Stomach (tissue), 9 donors: ENCODE results near the gene CDKN1C. TPM values are rescaled to one million over a fixed set of nuclear protein-coding genes. Genes with fewer than 3 reads are reported as not detected.

Source experiments
- DNase-seq, 2 donors: peaks; one replicate each; pipeline versions ENCODE4 v3.0.0 to v3.0.0-alpha.2; 2013 to 2019
- H3K27ac ChIP-seq, 5 donors: fragments of 200-600 bp in 4 of 5; sonication (generic) in 4 of 5; one replicate each; pipeline ENCODE4 v1.5.1; 2013 to 2019; ENCODE audit warnings: mild to moderate bottlenecking in 1 of 5, moderate library complexity in 1 of 5
- H3K27me3 ChIP-seq, 3 donors: fragments of 200-600 bp; sonication (generic); one replicate each; pipeline ENCODE4 v1.5.1; 2017 to 2019; ENCODE audit warnings: mixed run types in 1 of 3
- H3K36me3 ChIP-seq, 4 donors: fragments of 200-600 bp; sonication (generic); 1 replicate in 3 of 4; 2 replicates in 1 of 4; pipeline ENCODE4 v1.5.1; 2016 to 2019
- H3K4me1 ChIP-seq, 4 donors: fragments of 200-600 bp; sonication (generic); one replicate each; pipeline ENCODE4 v1.5.1; 2016 to 2019
- H3K4me3 ChIP-seq, 4 donors: fragments of 200-600 bp; sonication (generic) in 3 of 4; one replicate each; pipeline ENCODE4 v1.5.1; 2016 to 2019; ENCODE audit warnings: mild to moderate bottlenecking in 1 of 4
- H3K9me3 ChIP-seq, 4 donors: fragments of 200-600 bp; sonication (generic); one replicate each; pipeline ENCODE4 v1.5.1; 2016 to 2019
- CTCF ChIP-seq, 7 experiments: fragments of 450-650 bp in 4 of 7; fragments of 200-600 bp in 3 of 7; sonication (generic) in 3 of 7; IDR thresholded peaks; one replicate each; pipeline ENCODE4 v1.5.1; 2016 to 2019; ENCODE audit warnings: antibody characterized with exemption in 7 of 7, control low read depth in 2 of 7, mild to moderate bottlenecking in 1 of 7
- EP300 ChIP-seq: sonication (generic); formaldehyde crosslinking; IDR thresholded peaks from one replicate; pipeline ENCODE4 v1.6.1; 2017; ENCODE audit warnings: antibody characterized with exemption
- POLR2A ChIP-seq, 4 donors: fragments of 450-650 bp; IDR thresholded peaks; one replicate each; pipeline ENCODE4 v1.6.1; 2016; ENCODE audit warnings: antibody characterized with exemption in 4 of 4, control low read depth in 2 of 4, mild to moderate bottlenecking in 1 of 4, moderate library complexity in 1 of 4
- POLR2AphosphoS5 ChIP-seq, 3 donors: sonication (generic); formaldehyde crosslinking; IDR thresholded peaks; one replicate each; pipeline ENCODE4 v1.6.1; 2016; ENCODE audit warnings: antibody characterized with exemption in 3 of 3
- WGBS, 5 donors: extraction: QIAGEN DNeasy Blood & Tissue Kit in 3 of 5; methylation state at CpG; one replicate each; pipeline versions ENCODE4 v1.1.5 to v1.1.7; 2013 to 2018; 5-methylcytosine and 5-hydroxymethylcytosine counted together
- intact Hi-C: fragments of 100-400 bp; cut with DNase I; formaldehyde crosslinking; loops from one replicate; pipeline ENCODE4 v1.15.1; 2023; ENCODE audit warnings: low total_unique reads
- polyA plus RNA-seq, 3 donors: library from polyadenylated mRNA; stranded (reverse); fragments of 200-250 nt; gene quantifications; one replicate each; pipeline ENCODE4 v1.2.3, GENCODE V29; 2013
- total RNA-seq, 5 donors: library from RNA; depleted of rRNA; stranded (reverse); fragments of >200 nt; gene quantifications; one replicate each; pipeline versions ENCODE4 v1.1.0 to v1.2.3, GENCODE V29; 2014 to 2016
- donor health status: healthy with polysubstance abuse.
- donor health status: Bipolar disorder and iron deficiency.
- donor health status: healthy.

Gene CDKN1C
- total and polyA plus RNA-seq, 8 donors, result 10.5 to 99.1 (median 42.3) TPM

- intact Hi-C loops, result loop anchor here (10.0 kb wide), 1 partner anchor 170 kb away; no protein-coding TSS in a partner anchor
- TF ChIP-seq POLR2AphosphoS5 (IDR thresholded peaks at IDR 0.05), result no peak
- no peak for TF ChIP-seq EP300
- TF ChIP-seq CTCF (IDR thresholded peaks at IDR 0.05), result no peak
- TF ChIP-seq POLR2A (IDR thresholded peaks at IDR 0.05), result no peak
- 89 to 98% (median 95%) methylated on average over 10 of the region's 10 CpGs for WGBS, 5 donors
Measured at GRCh38 chr11:2874963-2875362, 10.6 kb downstream of the CDKN1C start.

DNA sequence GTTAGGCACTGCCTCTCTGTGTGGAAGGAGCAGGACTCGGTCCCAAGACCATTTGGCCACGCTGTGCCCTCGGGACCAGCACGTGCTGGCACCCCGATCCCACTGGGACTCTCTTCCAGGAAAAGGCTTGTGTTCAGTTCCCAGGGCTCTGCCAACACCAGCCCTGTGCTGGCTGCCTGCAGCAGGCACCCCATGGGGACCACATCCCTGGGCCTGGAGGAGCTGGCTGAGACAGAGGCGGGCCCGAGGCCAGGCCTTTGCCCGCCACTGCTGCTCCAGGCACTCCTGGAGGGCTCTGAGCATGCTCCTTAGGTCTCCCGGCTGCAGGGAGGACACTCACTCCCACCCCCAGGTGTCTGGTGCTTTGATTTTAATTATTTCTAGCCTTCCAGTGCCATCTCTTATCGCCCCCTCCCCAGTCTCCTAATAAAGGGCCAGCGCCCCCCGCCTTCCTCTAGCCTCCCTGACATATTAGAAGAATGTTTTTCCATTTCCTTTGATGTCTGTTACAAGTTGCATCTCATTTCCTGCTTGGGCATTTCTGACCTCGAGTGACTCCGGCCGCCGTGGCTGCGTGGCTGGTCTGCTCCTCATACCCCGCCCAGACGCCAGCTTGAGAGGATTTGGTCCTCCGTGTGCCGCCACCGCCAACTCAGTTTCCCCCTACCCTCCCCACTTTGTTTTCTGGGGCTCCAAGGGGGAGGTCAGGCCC lies 14.4 kb downstream of the CDKN1C start:
- 59 to 74% (median 72%) methylated on average over 18 to 22 of the region's 22 CpGs for WGBS, 5 donors

More at GRCh38 chr11:2874963-2875362, 10.6 kb downstream of the CDKN1C start:
- no peaks in the 10 kb centered on the region for H3K4me1 ChIP-seq
- no peak for DNase-seq
- H3K36me3 ChIP-seq, result peaks cover 0 to 12% (median 0%) of the 10 kb centered on the region in 4 donors
- H3K9me3 ChIP-seq, result peaks cover 0 to 12% (median 2%) of the 10 kb centered on the region in 4 donors
- no peak overlapping the region for H3K27ac ChIP-seq
- H3K27me3 ChIP-seq, result peaks cover 4 to 21% (median 13%) of the 10 kb centered on the region in 3 donors
- H3K4me3 ChIP-seq, result no peak overlapping the region

GRCh38 chr11:2870460-2870859 lies 15.1 kb downstream of the CDKN1C start:
- peaks cover 0 to 8% (median 4%) of the 10 kb centered on the region in 4 donors for H3K9me3 ChIP-seq
- H3K4me3 ChIP-seq, result no peak overlapping the region
- peaks cover 12 to 50% (median 31%) of the 10 kb centered on the region in 3 donors for H3K27me3 ChIP-seq
- intact Hi-C loops, result loop anchor here (10.0 kb wide), 1 partner anchor 166 kb away; no protein-coding TSS in a partner anchor
- H3K36me3 ChIP-seq, result no peaks in the 10 kb centered on the region
- no peak for DNase-seq
- peaks cover 0 to 8% (median 2%) of the 10 kb centered on the region in 4 donors for H3K4me1 ChIP-seq
- TF ChIP-seq POLR2A (IDR thresholded peaks at IDR 0.05) (no peak), EP300 (no peak), CTCF (IDR thresholded peaks at IDR 0.05) (no peak), POLR2AphosphoS5 (IDR thresholded peaks at IDR 0.05) (no peak)
- whole genome bisulfite sequencing, 5 donors, result 72 to 77% (median 73%) methylated on average over 12 to 17 of the region's 17 CpGs
- no peak overlapping the region for H3K27ac ChIP-seq

More for the DNA sequence above, 14.4 kb downstream of the CDKN1C start:
- Histone ChIP-seq H3K9me3 (peaks cover 0 to 8% (median 4%) of the 10 kb centered on the region in 4 donors), H3K36me3 (no peaks in the 10 kb centered on the region), H3K27me3 (peaks cover 12 to 50% (median 31%) of the 10 kb centered on the region in 3 donors), H3K4me3 (no peak overlapping the region), H3K27ac (no peak overlapping the region), H3K4me1 (peaks cover 0 to 8% (median 2%) of the 10 kb centered on the region in 4 donors)
- intact Hi-C loops, result loop anchor here (10.0 kb wide), 1 partner anchor 166 kb away; no protein-coding TSS in a partner anchor
- TF ChIP-seq POLR2A (IDR thresholded peaks at IDR 0.05) (no peak), EP300 (no peak), POLR2AphosphoS5 (IDR thresholded peaks at IDR 0.05) (no peak), CTCF (IDR thresholded peaks at IDR 0.05) (no peak)
- no peak for DNase-seq

- H3K4me1 ChIP-seq, result peaks cover 0 to 8% (median 2%) of the 10 kb centered on the region in 4 donors
- peaks cover 0 to 8% (median under 1%) of the 10 kb centered on the region in 4 donors for H3K9me3 ChIP-seq
- no peak overlapping the region for H3K27ac ChIP-seq
- peaks cover 12 to 54% (median 31%) of the 10 kb centered on the region in 3 donors for H3K27me3 ChIP-seq
- intact Hi-C loops, result loop anchor here (10.0 kb wide), 1 partner anchor 165 kb away; no protein-coding TSS in a partner anchor
- DNase-seq, result no peak
- TF ChIP-seq POLR2A (IDR thresholded peaks at IDR 0.05) (no peak), POLR2AphosphoS5 (IDR thresholded peaks at IDR 0.05) (no peak), EP300 (no peak), CTCF (IDR thresholded peaks at IDR 0.05) (no peak)
- no peak overlapping the region for H3K4me3 ChIP-seq
- WGBS, 5 donors, result 22 to 59% (median 24%) methylated on average over 22 to 90 of the region's 90 CpGs
- no peaks in the 10 kb centered on the region for H3K36me3 ChIP-seq
Measured at GRCh38 chr11:2869561-2870427, 15.8 kb downstream of the CDKN1C start.
